GM21723 (cell line): ENCODE measurements around the gene MUC4.
A peak's percentile ranks its signal among the peaks of the same experiment; 100 is the strongest.

Source experiments
- ATAC-seq: cut with Tn5 transposase; IDR thresholded peaks from one replicate; pipeline ENCODE4 v1.9.1; 2021; ENCODE audit warnings: mild to moderate bottlenecking, moderate library complexity; ENCODE audit not compliant: unreplicated experiment

Gene MUC4, protein sequence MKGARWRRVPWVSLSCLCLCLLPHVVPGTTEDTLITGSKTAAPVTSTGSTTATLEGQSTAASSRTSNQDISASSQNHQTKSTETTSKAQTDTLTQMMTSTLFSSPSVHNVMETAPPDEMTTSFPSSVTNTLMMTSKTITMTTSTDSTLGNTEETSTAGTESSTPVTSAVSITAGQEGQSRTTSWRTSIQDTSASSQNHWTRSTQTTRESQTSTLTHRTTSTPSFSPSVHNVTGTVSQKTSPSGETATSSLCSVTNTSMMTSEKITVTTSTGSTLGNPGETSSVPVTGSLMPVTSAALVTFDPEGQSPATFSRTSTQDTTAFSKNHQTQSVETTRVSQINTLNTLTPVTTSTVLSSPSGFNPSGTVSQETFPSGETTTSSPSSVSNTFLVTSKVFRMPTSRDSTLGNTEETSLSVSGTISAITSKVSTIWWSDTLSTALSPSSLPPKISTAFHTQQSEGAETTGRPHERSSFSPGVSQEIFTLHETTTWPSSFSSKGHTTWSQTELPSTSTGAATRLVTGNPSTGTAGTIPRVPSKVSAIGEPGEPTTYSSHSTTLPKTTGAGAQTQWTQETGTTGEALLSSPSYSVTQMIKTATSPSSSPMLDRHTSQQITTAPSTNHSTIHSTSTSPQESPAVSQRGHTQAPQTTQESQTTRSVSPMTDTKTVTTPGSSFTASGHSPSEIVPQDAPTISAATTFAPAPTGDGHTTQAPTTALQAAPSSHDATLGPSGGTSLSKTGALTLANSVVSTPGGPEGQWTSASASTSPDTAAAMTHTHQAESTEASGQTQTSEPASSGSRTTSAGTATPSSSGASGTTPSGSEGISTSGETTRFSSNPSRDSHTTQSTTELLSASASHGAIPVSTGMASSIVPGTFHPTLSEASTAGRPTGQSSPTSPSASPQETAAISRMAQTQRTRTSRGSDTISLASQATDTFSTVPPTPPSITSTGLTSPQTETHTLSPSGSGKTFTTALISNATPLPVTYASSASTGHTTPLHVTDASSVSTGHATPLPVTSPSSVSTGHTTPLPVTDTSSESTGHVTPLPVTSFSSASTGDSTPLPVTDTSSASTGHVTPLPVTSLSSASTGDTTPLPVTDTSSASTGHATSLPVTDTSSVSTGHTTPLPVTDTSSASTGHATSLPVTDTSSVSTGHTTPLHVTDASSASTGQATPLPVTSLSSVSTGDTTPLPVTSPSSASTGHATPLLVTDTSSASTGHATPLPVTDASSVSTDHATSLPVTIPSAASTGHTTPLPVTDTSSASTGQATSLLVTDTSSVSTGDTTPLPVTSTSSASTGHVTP (N-terminal part only)

DNA sequence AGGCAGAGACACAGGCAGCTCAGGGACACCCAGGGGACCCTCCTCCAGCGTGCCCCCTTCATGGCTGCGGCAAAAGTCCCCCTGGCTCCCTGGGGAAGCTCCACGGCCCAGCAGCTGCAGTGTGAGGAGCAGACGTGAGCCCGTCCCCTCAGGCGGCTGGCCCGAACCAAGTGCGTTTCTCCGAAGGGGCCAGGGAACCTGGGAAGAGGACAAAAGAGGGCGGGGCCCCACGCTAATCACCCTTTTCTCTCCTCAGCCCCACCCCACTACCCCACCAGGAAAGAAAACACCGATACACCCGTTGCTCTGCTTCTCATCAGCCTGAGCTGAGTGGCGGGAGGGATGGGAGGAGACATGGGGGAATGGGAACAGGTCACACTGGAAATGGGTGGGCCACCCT is at the start of gene MUC4:
TSS of gene MUC4 (minus strand) at position 174 of the 400 bp plus-strand sequence. CDS start at position 62, 112 bp downstream.
- no peak for ATAC-seq

DNA sequence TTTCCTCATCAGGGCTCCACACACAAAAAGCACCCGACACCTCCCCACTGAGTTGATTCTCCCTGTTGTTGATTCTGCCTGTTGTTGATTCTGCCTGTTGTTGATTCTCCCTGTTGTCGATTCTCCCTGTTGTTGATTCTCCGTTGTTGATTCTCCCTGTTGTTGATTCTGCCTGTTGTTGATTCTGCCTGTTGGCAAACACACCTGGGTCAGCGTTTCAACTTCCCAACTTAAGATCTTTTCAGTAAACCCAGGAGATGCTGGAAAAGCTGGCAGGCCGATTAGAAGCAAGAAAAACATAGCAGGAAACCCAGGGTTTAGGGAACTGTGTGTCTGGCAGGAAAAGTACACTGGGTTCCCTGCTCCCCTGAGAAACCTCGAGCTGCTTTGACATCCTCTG is 48.7 kb upstream of the MUC4 start:
- no peak for ATAC-seq

DNA sequence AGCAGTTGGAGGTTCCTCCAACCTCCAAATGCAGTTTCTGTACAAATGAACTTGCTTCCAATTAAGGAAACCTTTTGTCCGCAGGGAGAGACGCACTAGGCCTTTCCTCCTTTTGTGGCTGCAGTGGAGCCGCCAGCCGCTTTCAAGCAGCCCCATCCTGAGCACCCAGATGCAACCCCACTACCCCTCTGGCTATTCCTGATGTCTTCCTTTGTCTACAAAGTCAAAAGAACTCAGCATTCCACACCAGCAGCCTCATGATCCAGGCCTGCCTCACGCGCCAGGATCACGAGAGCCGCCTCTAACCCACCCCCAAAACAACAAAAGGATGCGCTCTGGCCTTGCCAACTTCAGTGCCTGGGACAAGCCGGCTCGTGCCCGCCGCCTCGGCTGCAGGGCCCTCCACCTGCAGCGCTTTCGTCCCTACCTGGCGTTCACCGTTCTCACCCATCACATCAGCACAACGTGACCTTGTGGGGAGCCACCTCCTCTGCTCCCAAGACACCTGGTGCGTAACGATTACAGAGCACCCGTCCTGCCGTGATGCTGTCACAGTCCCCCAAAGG is 48.2 kb upstream of the MUC4 start:
- no peak for ATAC-seq

DNA sequence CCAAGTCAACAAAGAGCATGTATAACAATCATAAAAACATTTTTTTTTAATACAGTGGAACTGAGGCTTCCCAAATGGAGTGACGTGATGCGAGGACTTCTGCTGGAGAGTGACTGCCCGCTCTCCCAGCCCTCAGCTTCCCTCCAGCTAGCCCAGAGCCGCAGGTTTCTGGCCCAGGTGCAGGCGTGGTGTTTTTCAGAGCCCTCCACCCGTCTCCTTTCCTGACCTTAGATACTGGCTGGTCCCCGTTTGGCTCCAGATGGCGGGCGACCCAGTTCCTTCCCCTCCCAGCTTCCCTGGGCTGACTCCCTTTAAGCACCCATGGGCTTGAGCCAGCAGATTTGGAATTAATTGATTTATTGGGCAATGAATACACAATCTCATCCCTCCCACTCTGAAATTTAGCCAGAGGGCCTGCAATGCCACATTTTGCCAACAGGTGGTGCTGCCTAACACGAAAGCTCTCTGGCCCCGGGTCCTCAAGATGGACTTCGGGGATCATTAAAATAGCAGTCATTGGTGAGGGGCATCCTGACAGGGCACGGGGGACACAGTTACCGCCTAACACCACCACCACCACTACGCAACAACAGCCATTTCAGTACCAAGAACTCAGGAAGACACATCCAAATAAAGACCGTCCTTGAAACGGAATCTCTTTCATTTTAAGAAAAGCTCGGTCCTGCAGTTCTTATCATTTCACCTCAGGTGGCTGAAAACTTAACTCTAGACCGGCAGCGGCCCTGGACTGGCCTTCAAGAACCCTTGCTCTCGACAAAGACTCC is 47.5 kb upstream of the MUC4 start:
- ATAC-seq = no peak

DNA sequence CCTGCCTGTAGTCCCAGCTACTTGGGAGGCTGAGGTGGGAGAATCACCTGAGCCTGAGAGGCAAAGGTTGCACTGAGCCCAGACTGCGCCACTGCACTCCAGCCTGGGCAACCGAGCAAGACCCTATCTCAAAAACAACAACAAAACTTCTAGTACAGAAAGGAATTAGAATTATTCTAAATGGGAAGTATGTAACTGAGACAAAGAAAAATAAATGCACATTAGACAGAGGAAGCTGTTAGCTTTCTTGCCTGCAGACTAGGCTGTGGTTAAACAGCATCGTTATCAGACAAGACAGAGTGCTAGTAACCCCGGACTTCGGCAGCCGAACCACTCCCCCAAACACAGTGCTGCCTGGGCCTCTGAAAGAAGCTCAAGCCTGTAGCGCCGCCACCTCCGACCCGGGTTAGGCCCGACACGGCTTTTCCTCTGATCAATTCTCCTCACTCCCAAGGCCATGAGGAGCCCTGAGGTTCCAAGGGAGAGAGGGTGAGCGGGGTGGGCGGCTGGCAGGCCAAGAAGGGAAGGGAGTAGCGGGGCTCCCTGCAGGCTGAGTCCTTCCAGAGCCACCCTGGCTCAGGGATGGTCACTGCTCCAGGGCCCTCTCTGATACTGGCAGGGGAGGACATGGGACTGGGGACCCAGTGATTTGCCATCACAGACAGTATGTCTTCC is 44.8 kb upstream of the MUC4 start:
- no peak for ATAC-seq

DNA sequence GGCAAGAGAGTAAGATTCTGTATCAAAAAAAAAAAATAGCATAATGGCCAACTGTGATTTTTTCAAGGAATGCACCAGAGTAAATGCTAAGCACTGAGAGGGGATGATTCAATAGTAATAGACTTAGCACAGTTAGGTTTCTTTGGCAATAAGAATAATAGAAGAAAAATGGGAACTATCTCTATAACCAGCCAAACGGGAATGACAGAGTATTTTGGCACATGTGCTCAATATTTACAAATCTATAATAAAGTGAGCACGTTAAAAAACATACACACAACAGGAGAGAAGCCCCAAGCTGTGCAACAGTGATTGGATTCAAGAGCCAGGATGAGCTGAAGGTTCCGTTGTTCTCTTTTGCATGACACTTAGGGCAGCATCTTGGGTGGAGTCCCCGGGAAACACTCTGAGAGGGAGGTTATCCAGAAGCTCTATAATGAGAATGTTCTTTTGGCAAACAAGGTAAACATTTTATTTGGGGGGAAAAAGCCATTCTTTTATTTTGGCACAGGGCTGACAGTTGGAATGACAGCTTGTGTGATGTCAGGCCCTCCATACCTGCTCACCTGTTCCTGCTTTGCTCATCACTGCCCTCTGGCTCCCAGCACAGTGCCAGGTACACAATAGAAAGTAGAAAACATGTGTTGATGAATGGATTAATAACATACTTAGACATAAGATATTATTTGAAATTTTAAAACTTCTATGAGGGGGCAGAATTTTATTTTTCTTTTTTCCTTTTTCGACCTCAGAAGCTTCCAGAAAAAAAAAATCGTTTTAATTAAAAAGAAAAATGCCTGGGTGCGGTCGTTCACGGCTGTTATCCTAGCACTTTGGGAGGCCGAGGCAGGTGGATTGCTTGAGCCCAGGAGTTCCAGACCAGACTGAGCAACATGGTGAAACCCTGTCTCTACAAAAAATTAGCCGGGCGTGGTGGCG is 44.0 kb upstream of the MUC4 start:
- no peak for ATAC-seq

DNA sequence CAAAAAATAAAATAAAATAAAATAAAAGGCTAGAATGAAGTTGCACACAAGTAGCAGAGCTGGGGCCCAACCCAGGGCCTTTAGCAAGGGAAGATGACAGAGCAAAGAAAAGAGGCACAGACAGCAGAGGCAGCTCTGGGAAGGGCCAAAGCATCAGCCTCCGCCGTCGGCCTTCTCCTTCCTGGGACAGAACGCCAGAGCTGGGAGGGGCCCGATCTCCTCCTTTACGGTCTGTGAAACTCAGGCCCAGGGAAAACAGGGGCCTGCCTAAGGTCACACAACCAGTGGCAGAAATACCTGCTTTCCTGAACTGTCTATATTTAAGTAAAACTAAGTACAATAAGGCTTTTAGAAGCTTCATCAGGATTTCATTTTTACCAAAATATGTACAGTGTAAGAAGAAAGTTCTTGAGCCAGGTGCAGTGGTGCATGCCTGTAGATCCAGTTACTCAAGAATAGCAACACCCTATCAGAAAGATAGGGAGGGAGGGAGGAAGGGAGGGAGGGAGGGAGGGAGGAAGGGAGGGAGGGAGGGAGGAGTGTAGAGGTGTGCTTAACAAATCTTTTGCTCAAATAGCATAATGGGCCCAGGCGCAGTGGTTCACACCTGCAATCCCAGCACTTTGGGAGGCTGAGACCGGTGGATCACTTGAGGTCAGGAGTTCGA is 43.0 kb upstream of the MUC4 start:
- no peak for ATAC-seq

DNA sequence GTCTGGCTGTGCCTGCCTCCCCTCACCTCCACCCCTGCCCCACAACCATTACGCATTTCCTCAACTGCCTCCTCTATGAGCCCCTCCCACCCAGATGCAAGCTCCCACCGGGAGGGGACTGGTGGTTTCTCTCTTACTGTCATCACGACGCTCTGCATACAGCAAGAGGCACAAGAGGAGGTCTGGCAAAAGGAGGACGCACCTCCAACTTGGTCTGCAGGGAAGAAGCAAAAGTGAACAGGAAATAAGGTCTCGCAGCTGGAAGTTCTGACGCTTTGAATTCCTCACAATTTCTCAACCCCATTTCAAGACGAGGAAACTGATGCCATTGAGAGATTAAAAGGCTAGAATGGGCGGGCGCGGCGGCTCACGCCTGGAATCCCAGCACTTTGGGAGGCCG is 42.3 kb upstream of the MUC4 start:
- no peak for ATAC-seq

DNA sequence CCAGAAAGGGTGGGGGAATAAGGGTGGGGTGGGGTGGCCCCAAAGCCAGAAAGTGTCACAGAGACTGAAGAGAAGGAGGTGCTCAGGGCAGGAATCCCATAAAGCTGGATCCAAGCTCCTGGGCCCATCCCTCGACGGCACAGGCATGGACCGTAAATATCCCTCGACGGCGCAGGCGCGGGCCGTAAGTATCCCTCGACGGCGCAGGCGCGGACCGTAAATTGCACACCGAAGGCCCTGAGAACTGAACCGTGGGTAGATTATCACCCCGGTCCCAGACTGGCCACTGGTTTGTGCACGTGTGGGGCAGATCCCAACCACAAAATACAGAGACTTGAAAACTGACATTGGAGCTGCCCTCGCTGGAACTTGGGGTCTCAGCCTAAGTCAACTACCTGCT is 41.3 kb upstream of the MUC4 start:
- no peak for ATAC-seq

DNA sequence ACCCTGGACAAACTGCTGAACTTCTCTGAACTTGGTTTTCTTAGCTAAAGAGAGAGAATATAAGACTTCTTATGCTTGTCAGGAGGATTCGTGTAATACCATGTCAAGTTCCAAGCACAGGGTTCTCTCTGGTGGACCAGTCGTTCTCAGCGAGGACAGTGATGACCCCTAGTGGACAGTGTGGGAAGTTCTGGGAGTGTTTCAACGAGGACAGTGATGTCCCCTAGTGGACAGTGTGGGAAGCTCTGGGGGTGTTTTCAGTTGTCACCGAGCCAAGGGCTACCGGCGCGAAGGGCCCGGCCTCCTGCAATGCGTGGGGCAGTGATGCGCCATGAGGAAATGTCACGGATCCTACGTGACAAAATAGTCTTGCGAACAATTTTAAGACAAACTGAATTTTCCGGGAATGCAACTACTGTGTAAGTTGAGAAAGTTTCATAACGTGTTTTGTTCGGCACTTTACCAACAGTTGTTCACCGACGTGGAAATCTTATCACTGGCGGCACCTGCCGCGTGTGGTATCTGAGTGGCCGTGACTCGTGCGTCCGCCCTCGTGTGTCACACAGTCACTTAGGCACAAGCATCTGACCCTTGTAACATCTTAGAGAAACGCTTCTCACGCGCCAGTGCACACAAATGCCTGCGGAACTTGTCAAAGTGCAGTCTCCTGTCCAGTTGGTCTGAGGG is 39.3 kb upstream of the MUC4 start:
- peak; percentile 93 for ATAC-seq

DNA sequence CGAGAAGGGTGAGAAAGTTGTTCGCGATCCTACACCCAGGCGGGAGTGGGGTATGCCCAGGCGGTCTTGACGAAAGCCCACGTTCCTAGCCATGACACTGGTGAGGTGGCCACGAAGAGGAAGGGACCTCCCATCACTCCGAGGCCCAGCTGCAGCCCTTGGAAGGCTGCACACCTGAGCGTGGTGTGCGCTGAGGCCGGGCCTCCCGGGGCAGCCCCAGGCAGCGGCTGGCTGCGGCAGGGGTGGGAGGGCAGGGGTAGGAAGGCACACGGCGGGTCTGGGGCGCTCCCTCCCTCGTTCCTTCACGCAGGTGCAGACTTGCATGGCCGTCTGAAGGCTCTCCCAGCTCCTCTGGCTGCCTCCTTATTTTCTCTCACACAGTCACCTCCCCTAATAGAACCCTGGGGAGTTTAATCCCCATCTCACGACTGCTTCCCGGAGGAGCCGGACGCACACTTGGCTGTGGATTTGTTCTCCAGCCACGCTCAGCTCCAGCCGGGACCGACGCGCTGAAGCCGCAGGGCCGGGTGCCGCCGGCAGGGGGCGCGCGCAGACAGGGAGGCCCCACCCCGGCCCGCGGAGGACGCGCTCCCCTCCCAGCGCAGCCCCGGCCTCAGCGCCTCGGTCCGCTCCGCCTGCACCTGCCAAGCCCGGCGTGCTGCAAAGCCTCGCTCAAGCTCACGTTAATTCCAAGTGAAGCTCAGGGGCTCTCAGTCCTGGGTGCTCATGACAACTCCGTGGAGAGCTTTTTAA is 37.8 kb upstream of the MUC4 start:
- ATAC-seq = no peak

DNA sequence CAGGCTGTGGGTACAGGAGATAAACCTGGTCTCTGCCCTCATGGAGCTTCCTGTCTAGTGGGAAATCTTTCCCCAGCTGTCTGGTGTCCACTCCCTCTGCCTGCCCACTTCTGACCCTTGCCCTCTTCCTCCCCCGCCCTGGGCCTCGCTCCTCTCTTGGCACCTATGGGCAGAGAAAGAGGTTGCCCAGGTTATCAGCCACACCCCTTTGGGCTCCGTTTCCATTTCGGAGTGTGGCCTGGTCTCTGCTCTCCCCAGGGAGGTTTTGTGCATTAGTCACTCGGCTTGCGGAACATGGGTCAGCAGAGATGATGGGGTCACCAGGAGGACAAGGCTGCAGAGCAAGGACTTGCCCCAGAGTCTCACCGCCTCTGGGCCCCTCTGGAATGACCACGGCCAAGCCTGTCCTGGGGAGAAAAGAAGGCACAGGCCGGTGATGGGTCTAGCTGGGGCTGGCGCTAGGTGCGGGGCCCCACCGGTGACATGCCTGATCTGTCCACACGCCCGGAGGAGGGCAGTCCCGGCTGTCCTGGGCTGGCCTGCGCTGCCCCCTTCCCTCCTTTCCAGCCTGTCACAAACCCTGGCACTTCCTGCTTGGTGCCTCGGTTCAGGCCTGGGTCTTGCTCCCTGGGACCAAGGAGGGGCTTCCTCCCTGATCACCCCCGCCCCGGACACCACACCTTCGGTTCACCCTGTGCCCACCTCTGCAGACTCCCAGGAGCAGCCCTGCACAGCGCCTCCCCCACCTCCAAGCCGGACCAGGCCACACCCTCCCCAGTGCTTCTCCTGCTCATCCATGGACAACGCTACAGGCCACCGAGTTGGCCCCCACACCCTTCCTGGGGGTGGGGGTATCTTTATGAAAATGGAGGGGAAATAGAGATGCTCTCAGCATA is 35.6 kb upstream of the MUC4 start:
- ATAC-seq = no peak

DNA sequence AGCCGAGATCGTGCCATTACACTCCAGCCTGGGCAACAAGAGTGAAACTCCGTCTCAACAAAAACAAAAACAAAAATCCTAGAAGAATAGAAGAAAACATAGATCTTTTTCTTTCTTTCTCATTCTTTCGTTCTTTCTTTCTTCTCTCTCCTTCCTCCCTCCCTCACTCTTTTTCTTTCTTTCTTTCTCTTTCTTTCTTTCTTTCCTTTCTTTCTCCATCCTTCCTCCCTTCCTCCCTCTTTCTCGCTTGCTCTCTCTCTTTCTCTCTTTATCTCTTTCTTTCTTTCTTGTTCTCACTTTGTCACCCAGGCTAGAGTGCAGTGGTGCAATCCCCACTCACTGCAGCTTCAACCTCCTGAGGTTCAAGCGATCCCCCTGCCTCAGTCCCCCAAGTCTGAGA is 33.8 kb upstream of the MUC4 start:
- no peak for ATAC-seq

DNA sequence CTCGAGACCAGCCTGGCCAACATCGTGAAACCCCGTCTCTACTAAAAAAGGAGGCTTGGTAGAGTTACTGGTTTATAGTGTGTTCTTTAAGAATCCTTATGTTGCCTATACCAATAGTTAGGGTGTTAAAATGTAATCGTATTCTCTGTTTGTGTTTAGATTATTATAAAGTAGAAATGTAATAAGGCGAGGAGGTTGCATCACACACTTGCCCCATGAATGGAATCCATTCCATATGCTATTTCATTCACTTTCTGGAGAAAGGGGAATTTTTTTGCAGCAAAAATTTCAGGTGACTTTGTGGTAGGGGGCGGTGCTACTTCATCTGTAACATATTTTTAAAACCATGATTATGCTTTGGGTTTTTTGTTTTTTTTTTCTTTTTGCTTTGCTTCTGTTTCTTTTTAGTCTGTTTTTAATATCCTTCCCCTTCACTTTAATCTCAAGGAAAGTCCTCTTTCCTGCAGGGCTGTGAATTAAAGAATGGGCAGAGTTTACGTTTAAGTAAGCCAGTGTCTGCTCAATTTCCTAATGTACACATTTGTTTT is 33.0 kb upstream of the MUC4 start:
- no peak for ATAC-seq

DNA sequence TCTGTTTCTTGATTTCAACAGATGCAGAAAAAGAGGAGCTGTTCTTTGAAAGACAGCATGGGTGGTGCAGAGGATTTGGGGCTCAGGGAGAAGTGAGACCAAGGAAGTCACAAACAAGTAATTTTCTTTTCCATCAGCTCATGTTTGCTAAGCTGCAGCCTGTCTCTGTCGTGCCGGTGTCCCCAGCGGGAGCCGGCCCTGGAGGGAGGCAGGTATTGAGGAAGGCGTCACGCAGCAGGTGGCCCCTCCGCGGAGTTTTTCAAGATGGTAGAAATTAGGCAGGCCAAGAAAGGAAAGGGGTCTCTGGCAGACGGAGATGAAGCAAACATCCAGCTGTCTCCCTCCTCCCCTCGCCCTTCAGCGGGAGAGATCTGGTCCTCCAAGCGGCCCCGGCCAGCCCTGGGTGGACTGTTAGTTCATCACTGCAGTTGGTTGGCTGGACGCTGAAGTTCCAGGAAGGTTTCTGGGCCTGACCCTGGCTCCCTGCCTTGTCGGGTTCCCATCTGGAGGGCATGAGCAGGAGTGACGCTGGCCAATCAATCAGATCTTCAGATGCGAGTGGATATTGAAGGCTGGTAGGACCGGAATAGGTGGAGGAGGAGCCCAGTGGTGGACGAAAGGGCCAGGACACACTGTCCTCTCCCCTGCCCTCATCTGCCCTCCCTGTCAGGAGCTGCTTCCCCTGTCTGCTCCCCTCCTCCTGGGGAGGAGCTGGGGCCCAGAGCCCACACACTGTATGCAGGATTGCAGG is 27.7 kb upstream of the MUC4 start:
- peak; percentile 10 for ATAC-seq
